Measurements from ENCODE around the gene DAB1.

The DAB1 gene

DNA sequence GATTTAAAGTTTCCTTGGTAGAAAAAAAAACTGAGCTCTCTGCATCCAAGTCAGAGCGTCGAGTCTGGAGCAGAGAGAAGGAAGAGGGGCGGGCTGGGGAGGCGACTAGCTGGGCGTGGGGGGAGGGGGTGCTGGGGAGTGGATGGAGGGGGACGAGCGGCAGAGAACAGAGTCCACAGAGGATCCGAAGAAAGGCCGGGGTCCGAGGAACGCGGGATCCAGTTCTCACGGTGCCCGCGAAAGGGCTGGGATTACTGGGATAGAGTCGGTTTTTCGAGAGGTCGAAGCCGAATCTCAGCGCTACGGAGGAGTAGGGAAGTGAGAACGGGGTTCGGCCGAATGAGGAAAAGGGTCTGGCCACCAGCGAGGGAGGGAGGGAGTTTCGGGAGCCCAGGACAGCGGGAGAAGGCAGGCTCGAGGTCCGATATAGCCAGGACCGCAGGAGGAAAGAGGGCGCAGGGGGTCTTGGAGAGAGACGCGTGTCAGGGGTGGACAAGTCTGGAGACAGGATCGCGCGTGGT, 665 bp downstream of the DAB1 start:
- Histone ChIP-seq H3K4me2 (ENCODE audit: low read length) (no peak overlapping the region), H3K4me1 (ENCODE audit: control insufficient read depth, low read length) (no peaks in the 10 kb centered on the region), H3K9me3 (ENCODE audit: control insufficient read depth, insufficient read depth, low read length) (peaks cover 5% of the 10 kb centered on the region; the same call in 1 of the 2 replicates), H4K20me1 (ENCODE audit: control insufficient read depth, insufficient read depth, low read depth, low read length) (no peaks in the 10 kb centered on the region), H3K27ac (ENCODE audit: low read depth, low read length) (no peak overlapping the region), H3K9me2 (replicated peaks; ENCODE audit: control insufficient read depth, low read length) (no peaks in the 10 kb centered on the region), H3K79me2 (ENCODE audit: control insufficient read depth, low read length) (no peaks in the 10 kb centered on the region), H3K27me3 (ENCODE audit: control insufficient read depth, low read length) (no peaks in the 10 kb centered on the region), H3F3A (ENCODE audit: control insufficient read depth, insufficient read depth) (no peaks in the 10 kb centered on the region), H3K4me3 (ENCODE audit: low read length) (no peak overlapping the region), H3K36me3 (ENCODE audit: control insufficient read depth, low read length) (no peaks in the 10 kb centered on the region)
- TF ChIP-seq, protein P1, sequence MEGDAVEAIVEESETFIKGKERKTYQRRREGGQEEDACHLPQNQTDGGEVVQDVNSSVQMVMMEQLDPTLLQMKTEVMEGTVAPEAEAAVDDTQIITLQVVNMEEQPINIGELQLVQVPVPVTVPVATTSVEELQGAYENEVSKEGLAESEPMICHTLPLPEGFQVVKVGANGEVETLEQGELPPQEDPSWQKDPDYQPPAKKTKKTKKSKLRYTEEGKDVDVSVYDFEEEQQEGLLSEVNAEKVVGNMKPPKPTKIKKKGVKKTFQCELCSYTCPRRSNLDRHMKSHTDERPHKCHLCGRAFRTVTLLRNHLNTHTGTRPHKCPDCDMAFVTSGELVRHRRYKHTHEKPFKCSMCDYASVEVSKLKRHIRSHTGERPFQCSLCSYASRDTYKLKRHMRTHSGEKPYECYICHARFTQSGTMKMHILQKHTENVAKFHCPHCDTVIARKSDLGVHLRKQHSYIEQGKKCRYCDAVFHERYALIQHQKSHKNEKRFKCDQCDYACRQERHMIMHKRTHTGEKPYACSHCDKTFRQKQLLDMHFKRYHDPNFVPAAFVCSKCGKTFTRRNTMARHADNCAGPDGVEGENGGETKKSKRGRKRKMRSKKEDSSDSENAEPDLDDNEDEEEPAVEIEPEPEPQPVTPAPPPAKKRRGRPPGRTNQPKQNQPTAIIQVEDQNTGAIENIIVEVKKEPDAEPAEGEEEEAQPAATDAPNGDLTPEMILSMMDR (IDR thresholded peaks at IDR 0.05; ENCODE audit: low read depth, low read length, poor library complexity, severe bottlenecking), result no peak
- TF ChIP-seq EZH2phosphoT487 (IDR thresholded peaks at IDR 0.05; ENCODE audit: borderline replicate concordance, low read length), result no peak

DNA sequence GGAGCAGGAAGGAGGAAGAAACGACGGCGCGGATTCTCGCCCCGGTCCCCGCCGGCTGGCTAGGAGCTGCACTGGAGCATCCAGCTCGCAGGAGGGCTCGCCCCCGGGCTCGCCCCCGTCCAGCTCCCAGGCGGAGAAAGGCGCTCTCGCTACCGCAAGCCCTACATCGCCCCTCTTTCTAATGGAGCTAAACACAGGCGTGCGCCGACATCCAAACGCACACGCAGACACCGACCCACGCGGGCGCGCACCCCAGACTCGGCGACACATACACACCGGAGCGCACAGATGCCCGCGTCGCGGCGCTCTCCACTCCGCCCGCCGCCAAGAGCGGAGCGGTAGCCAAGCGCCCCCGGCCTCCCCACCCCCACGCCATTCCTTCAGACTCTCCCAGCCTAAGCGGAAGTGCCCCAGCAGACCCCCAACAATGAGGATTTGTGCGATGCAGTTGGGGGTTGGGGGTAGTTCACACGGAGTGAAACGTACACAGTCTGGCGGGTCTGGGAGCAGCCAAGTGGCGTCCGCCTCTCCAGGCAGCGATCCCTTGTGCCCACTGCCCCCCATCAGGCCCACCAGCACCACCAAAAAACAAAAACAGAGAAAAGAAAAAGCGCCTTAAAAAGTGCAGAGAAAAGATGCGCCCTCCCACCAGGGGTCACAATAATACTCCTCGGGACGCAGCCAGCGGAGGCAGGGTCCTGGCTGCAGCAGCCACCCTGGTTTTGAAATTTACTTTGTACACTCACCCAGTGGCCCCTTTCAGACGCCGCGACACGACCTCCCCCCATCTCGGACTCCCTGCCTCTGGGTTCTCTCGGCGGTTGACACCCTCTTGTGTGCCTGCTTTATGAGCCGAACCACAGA, 1.4 kb downstream of the DAB1 start:
- no peak overlapping the region for H3K4me2 ChIP-seq (ENCODE audit: low read length)
- TF ChIP-seq EZH2phosphoT487 (IDR thresholded peaks at IDR 0.05; ENCODE audit: borderline replicate concordance, low read length), result no peak
- TF ChIP-seq, protein P1 (IDR thresholded peaks at IDR 0.05; ENCODE audit: low read depth, low read length, poor library complexity, severe bottlenecking), result no peak
- H3F3A ChIP-seq (ENCODE audit: control insufficient read depth, insufficient read depth), result no peaks in the 10 kb centered on the region
- H3K4me3 ChIP-seq (ENCODE audit: low read length), result no peak overlapping the region
- no peaks in the 10 kb centered on the region for H3K4me1 ChIP-seq (ENCODE audit: control insufficient read depth, low read length)
- H3K27ac ChIP-seq (ENCODE audit: low read depth, low read length), result no peak overlapping the region
- no peaks in the 10 kb centered on the region for H3K27me3 ChIP-seq (ENCODE audit: control insufficient read depth, low read length)
- H4K20me1 ChIP-seq (ENCODE audit: control insufficient read depth, insufficient read depth, low read depth, low read length), result no peaks in the 10 kb centered on the region
- H3K79me2 ChIP-seq (ENCODE audit: control insufficient read depth, low read length), result no peaks in the 10 kb centered on the region
- H3K9me2 ChIP-seq (replicated peaks; ENCODE audit: control insufficient read depth, low read length), result no peaks in the 10 kb centered on the region
- peaks cover 5% of the 10 kb centered on the region; the same call in 1 of the 2 replicates for H3K9me3 ChIP-seq (ENCODE audit: control insufficient read depth, insufficient read depth, low read length)
- H3K36me3 ChIP-seq (ENCODE audit: control insufficient read depth, low read length), result no peaks in the 10 kb centered on the region

DNA sequence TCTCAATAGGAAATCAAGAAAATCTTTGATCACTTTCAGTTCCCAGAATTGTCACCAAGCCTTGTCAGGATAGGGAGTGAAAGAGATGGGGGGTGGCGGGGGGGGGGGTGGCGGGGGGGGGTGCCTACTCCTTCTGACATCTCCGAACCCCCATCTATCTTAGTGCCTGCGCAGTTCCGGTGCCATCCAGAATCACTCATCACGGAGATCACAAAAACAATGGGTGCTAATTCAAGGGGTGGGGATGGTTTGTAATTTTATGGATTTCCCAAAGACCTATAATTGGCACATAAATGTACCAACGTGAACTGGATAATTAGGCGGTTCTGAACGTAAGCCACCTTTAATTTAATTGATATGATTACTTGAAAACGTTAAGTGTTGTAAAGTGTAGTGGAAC, 2.1 kb downstream of the DAB1 start:
- Histone ChIP-seq H3K27me3 (ENCODE audit: control insufficient read depth, low read length) (no peaks in the 10 kb centered on the region), H3F3A (ENCODE audit: control insufficient read depth, insufficient read depth) (no peaks in the 10 kb centered on the region), H3K9me3 (ENCODE audit: control insufficient read depth, insufficient read depth, low read length) (peaks cover 5% of the 10 kb centered on the region; the same call in 1 of the 2 replicates), H3K27ac (ENCODE audit: low read depth, low read length) (no peak overlapping the region), H3K79me2 (ENCODE audit: control insufficient read depth, low read length) (no peaks in the 10 kb centered on the region), H3K4me1 (ENCODE audit: control insufficient read depth, low read length) (no peaks in the 10 kb centered on the region), H3K4me3 (ENCODE audit: low read length) (no peak overlapping the region), H4K20me1 (ENCODE audit: control insufficient read depth, insufficient read depth, low read depth, low read length) (no peaks in the 10 kb centered on the region), H3K4me2 (ENCODE audit: low read length) (no peak overlapping the region), H3K36me3 (ENCODE audit: control insufficient read depth, low read length) (no peaks in the 10 kb centered on the region), H3K9me2 (replicated peaks; ENCODE audit: control insufficient read depth, low read length) (no peaks in the 10 kb centered on the region)
- no peak for TF ChIP-seq EZH2phosphoT487 (IDR thresholded peaks at IDR 0.05; ENCODE audit: borderline replicate concordance, low read length)
- TF ChIP-seq, protein P1 (IDR thresholded peaks at IDR 0.05; ENCODE audit: low read depth, low read length, poor library complexity, severe bottlenecking), result no peak

Data from DOHH2 (cell line).